Kidney (tissue), 14 donors: Measurements from ENCODE around the gene DEPP1. TPM values are rescaled to one million over a fixed set of nuclear protein-coding genes. Genes with fewer than 3 reads are reported as not detected.

Source experiments
- DNase-seq, 5 donors: peaks; one replicate each; pipeline ENCODE4 v3.0.0-alpha.2; 2013 to 2020
- FAIRE-seq: peaks from 2 replicates; lab custom pipeline; 2012; peaks lifted over from hg19 to GRCh38; lab: Jason Lieb, UNC
- H3K27ac ChIP-seq, 2 donors: one replicate each; pipeline ENCODE4 v1.7.0; 2013; ENCODE audit warnings: low read depth in 2 of 2, low read length in 2 of 2, inconsistent platforms in 1 of 2
- H3K27me3 ChIP-seq: one replicate; pipeline ENCODE4 v1.7.1; 2013; ENCODE audit warnings: low read length, inconsistent platforms; ENCODE audit not compliant: control insufficient read depth, insufficient read depth
- H3K36me3 ChIP-seq, 3 donors: one replicate each; pipeline versions ENCODE4 v1.7.0 to v1.7.1; 2013; ENCODE audit warnings: low read length in 3 of 3, control low read depth in 1 of 3, inconsistent platforms in 1 of 3; ENCODE audit not compliant: insufficient read depth in 3 of 3, control insufficient read depth in 2 of 3
- H3K4me1 ChIP-seq, 3 donors: one replicate each; pipeline versions ENCODE4 v1.7.0 to v1.7.1; 2013; ENCODE audit warnings: low read length in 3 of 3, inconsistent platforms in 1 of 3, low read depth in 1 of 3; ENCODE audit not compliant: control insufficient read depth in 2 of 3, insufficient read depth in 2 of 3
- H3K4me3 ChIP-seq, 3 donors: one replicate each; pipeline versions ENCODE4 v1.7.0 to v1.8.1; 2013; ENCODE audit warnings: low read length in 3 of 3, control low read depth in 1 of 3, inconsistent platforms in 1 of 3
- H3K9ac ChIP-seq, 3 donors: one replicate each; pipeline versions ENCODE4 v1.7.0 to v1.7.1; 2013; ENCODE audit warnings: low read length in 3 of 3, control low read depth in 1 of 3, inconsistent platforms in 1 of 3
- H3K9me3 ChIP-seq, 3 donors: one replicate each; pipeline versions ENCODE4 v1.7.0 to v1.7.1; 2013; ENCODE audit warnings: low read length in 3 of 3, control low read depth in 1 of 3, inconsistent platforms in 1 of 3; ENCODE audit not compliant: control insufficient read depth in 2 of 3, insufficient read depth in 1 of 3
- intact Hi-C: fragments of 100-400 bp; cut with DNase I; formaldehyde crosslinking; loops from one replicate; pipeline ENCODE4 v1.11.1; 2022
- polyA plus RNA-seq: library from polyadenylated mRNA; stranded (reverse); fragments of 350-450 nt; fragmentation: Illumina TruSeq; extraction: RNeasy Lipid Tissue Mini Kit (QIAGEN cat#74804); gene quantifications from one replicate; pipeline ENCODE4 v1.2.3, GENCODE V29; 2014; ENCODE audit warnings: low read depth, low replicate concordance; ENCODE audit not compliant: insufficient read depth
- total RNA-seq: library from RNA; stranded (reverse); fragmentation: NEBNext Ultra II Directional; extraction: Animal tissue kit (Norgen Biotek cat#: 25700); gene quantifications from one replicate; pipeline ENCODE4 v1.2.1, GENCODE V29; 2021
- TF ChIP-seq, protein P1 (sequence below): IDR thresholded peaks from 3 replicates; pipeline ENCODE4 v1.5.1; 2012; ENCODE audit warnings: mild to moderate bottlenecking, moderate library complexity, borderline replicate concordance; ENCODE audit not compliant: insufficient read depth; ENCODE audit errors: extremely low read depth
- donor health status: control.
- donor health status: control.
- donor health status: control.
- donor health status: control.
- donor health status: control.
- donor health status: DM: yes; HTN: yes; CAD: no.
- donor health status: Normal renal cell carcinoma (clear cell type).

Gene DEPP1
- total and polyA plus RNA-seq, 2 donors from 2014 or later, result 44.4 to 146 TPM

DNA sequence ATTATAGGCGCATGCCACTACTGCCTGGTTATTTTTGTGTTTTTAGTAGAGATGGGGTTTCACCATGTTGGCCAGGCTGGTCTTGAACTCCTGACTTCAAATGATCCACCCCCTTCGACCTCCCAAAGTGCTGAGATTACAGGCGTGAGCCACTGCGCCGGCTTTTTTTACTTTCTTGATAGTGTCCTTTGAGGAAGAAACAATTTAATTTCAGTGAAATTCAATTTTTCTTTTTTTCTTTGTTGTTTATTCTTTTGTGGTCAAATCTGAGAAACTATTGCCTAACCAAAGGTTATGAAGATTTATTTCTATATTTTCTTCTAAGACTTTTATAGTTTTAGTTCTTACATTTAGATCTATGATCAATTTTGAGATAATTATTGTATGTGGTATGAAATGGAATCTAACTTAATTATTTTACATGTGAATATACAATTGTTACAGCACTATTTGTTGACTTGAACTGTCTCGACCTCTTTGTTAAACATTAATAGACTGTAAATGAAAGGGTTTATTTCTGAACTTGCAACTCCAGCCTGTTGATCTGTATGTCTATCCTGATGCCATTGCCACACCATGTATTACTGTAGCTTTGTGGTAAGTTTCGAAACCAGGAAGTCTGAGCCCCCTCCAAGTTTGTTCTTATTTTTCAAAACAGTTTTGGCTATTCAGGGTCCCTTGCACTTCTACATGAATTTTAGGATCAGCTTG is 38.8 kb downstream of the DEPP1 start:
- Histone ChIP-seq H3K36me3 (no peaks in the 10 kb centered on the region), H3K27ac (no peak overlapping the region), H3K9me3 (peaks cover 0 to 6% (median 2%) of the 10 kb centered on the region in 3 donors), H3K9ac (no peak overlapping the region), H3K4me1 (peaks cover 0 to 6% (median 0%) of the 10 kb centered on the region in 3 donors), H3K27me3 (no peaks in the 10 kb centered on the region), H3K4me3 (no peak overlapping the region)
- FAIRE-seq (peak; percentile 85), DNase-seq (no peak)
- TF ChIP-seq, protein P1, sequence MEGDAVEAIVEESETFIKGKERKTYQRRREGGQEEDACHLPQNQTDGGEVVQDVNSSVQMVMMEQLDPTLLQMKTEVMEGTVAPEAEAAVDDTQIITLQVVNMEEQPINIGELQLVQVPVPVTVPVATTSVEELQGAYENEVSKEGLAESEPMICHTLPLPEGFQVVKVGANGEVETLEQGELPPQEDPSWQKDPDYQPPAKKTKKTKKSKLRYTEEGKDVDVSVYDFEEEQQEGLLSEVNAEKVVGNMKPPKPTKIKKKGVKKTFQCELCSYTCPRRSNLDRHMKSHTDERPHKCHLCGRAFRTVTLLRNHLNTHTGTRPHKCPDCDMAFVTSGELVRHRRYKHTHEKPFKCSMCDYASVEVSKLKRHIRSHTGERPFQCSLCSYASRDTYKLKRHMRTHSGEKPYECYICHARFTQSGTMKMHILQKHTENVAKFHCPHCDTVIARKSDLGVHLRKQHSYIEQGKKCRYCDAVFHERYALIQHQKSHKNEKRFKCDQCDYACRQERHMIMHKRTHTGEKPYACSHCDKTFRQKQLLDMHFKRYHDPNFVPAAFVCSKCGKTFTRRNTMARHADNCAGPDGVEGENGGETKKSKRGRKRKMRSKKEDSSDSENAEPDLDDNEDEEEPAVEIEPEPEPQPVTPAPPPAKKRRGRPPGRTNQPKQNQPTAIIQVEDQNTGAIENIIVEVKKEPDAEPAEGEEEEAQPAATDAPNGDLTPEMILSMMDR, result no peak
- intact Hi-C loops, result no loop called here

DNA sequence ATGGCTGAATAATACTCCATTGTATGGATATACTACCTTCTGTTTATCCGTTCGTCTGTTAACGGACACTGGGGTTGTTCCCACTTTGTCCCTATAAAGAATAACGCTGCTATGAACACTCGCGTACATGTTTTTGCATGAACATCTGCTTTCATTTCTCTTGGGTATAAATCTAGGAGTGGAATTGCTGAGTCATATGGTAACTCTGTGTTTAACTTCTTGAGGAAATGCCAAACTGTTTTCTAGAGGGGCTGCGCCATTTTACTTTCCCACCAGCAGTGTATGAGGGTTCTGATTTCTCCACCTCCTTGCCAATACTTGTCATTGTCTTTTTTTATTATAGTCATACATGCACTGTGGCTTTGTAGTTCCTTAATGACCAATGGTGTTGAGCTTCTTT is 39.7 kb downstream of the DEPP1 start:
- H3K4me1 ChIP-seq, result peaks cover 0 to 9% (median 0%) of the 10 kb centered on the region in 3 donors
- intact Hi-C loops, result no loop called here
- FAIRE-seq (no peak), DNase-seq (no peak)
- H3K27me3 ChIP-seq, result no peaks in the 10 kb centered on the region
- TF ChIP-seq, protein P1, result no peak
- no peaks in the 10 kb centered on the region for H3K36me3 ChIP-seq
- no peaks in the 10 kb centered on the region for H3K9me3 ChIP-seq
- H3K9ac ChIP-seq, result no peak overlapping the region
- H3K4me3 ChIP-seq, result no peak overlapping the region
- no peak overlapping the region for H3K27ac ChIP-seq

DNA sequence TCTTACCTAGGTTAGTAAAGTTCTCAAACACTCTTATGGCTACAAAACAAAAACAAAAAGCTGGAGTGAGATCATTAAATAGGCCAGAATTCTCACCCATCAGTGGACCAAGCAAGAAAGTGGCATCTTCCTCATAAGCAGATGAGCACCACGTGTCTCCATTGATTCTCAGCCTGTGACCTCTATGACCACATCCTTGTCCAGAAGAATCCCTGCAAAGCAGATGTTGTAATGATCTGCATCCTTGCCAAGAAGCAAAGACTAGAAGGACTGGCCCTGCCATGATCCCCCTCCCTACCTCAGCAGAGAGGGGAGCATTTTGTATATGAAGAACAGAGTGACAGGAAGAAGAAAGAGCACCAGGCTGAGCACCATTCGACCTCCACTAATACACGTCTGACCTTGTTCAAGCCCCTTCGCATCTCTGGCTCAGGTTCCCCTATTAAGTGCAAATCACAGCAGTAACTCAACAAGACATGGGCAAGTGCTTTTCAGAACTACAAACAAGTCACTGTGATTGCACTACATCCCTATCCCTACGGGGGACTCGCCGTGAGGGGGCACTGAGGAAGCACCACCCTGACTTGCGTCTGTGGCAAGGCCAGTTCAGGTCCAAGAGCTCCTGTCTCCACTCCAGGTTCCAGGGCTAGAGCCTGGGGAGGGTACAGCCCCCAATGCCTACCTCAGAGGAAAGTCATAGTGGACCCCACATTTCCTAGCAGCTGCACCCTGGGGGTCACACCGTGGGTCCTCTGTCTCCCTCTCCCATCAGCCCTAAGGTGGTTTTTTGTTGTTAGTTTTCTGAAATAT is 41.2 kb downstream of the DEPP1 start:
- FAIRE-seq (no peak), DNase-seq (peak in 1 of 5 donors; percentile 32)
- no peaks in the 10 kb centered on the region for H3K27me3 ChIP-seq
- no peaks in the 10 kb centered on the region for H3K9me3 ChIP-seq
- H3K4me1 ChIP-seq, result peaks cover 0 to 17% (median 0%) of the 10 kb centered on the region in 3 donors
- intact Hi-C loops, result no loop called here
- H3K36me3 ChIP-seq, result no peaks in the 10 kb centered on the region
- TF ChIP-seq, protein P1, result no peak
- no peak overlapping the region for H3K27ac ChIP-seq
- no peak overlapping the region for H3K4me3 ChIP-seq
- no peak overlapping the region for H3K9ac ChIP-seq
